Neutrophil (primary cell): ENCODE results near the gene MCFD2.

Source experiments
- H3K27ac ChIP-seq: fragments of 200-600 bp; sonication (generic); 2 replicates; pipeline ENCODE4 v1.5.1; 2016; ENCODE audit warnings: mild to moderate bottlenecking, moderate library complexity
- H3K27me3 ChIP-seq: fragments of 200-600 bp; sonication (generic); 2 replicates; pipeline ENCODE4 v1.6.0; 2016; ENCODE audit warnings: mild to moderate bottlenecking
- H3K36me3 ChIP-seq: fragments of 200-600 bp; sonication (generic); 2 replicates; pipeline ENCODE4 v1.5.1; 2017
- H3K4me1 ChIP-seq, 2 experiments: fragments of 200-600 bp in 1 of 2; sonication (generic) in 1 of 2; 1 replicate in 1 of 2; 2 replicates in 1 of 2; pipeline versions ENCODE4 v1.5.1 to v1.6.1; 2013 to 2016; ENCODE audit warnings: low read depth in 1 of 2, low read length in 1 of 2, mild to moderate bottlenecking in 1 of 2, moderate library complexity in 1 of 2; ENCODE audit not compliant: control insufficient read depth in 1 of 2, insufficient read depth in 1 of 2
- H3K4me3 ChIP-seq, 2 experiments: fragments of 200-600 bp in 1 of 2; sonication (generic) in 1 of 2; 1 replicate in 1 of 2; 2 replicates in 1 of 2; pipeline ENCODE4 v1.5.1; 2013 to 2016; ENCODE audit warnings: low read depth in 1 of 2, low read length in 1 of 2, mild to moderate bottlenecking in 1 of 2, moderate library complexity in 1 of 2
- H3K9me3 ChIP-seq: fragments of 200-600 bp; sonication (generic); 2 replicates; pipeline ENCODE4 v1.5.1; 2016
- CTCF ChIP-seq: fragments of 200-600 bp; sonication (generic); IDR thresholded peaks from 2 replicates; pipeline ENCODE4 v1.5.1; 2016; ENCODE audit warnings: antibody characterized with exemption

The MCFD2 gene

GRCh38 chr2:46952171-46952570 is 36.6 kb upstream of the MCFD2 start:
- no peak for TF ChIP-seq CTCF
- H3K27me3 ChIP-seq = no peaks in the 10 kb centered on the region
- H3K4me1 ChIP-seq = peaks cover 5 to 10% of the 10 kb centered on the region in 2 experiments
- peak overlapping the region; percentile 45 for H3K27ac ChIP-seq
- no peaks in the 10 kb centered on the region for H3K9me3 ChIP-seq
- no peak overlapping the region for H3K4me3 ChIP-seq
- peaks cover 13% of the 10 kb centered on the region for H3K36me3 ChIP-seq

- no peak for TF ChIP-seq CTCF
- H3K36me3 ChIP-seq = peaks cover 6% of the 10 kb centered on the region
- H3K4me1 ChIP-seq = peaks cover 5 to 10% of the 10 kb centered on the region in 2 experiments
- no peaks in the 10 kb centered on the region for H3K27me3 ChIP-seq
- no peaks in the 10 kb centered on the region for H3K9me3 ChIP-seq
- H3K4me3 ChIP-seq = no peak overlapping the region
- H3K27ac ChIP-seq = peak overlapping the region; percentile 45
Observed at GRCh38 chr2:46951290-46952064, 35.9 kb upstream of the MCFD2 start.

GRCh38 chr2:46950314-46950713 is 34.7 kb upstream of the MCFD2 start:
- no peak overlapping the region for H3K27ac ChIP-seq
- H3K4me1 ChIP-seq = peaks cover 5 to 10% of the 10 kb centered on the region in 2 experiments
- no peaks in the 10 kb centered on the region for H3K9me3 ChIP-seq
- no peak for TF ChIP-seq CTCF
- no peak overlapping the region for H3K4me3 ChIP-seq
- no peaks in the 10 kb centered on the region for H3K27me3 ChIP-seq
- peaks cover 6% of the 10 kb centered on the region for H3K36me3 ChIP-seq

- Histone ChIP-seq H3K27me3 (no peaks in the 10 kb centered on the region), H3K9me3 (no peaks in the 10 kb centered on the region), H3K27ac (no peak overlapping the region), H3K36me3 (no peaks in the 10 kb centered on the region), H3K4me3 (no peak overlapping the region), H3K4me1 (peaks cover 12% of the 10 kb centered on the region in 2 experiments)
- TF ChIP-seq CTCF = no peak
Observed at GRCh38 chr2:46947841-46948240, 32.2 kb upstream of the MCFD2 start.

DNA sequence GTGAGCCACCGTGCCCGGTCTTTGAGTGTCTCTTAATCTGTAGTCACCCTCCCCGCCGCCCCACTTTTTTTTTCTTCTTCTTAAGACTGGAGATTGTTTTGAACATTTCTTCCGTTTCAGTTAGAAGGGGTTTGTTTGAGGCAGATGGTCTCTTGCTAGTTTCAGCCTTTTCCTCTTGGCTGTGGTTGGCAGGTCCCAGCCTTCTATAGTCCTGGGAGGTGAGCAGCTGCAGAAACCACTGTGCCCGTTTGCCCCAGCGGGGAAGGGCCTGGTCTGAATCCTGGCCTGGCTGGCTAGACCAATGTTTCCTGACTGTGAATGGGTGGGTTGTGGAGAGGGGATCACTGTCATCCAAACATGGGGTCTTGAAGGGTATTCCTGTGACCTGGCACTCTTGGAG is 30.1 kb upstream of the MCFD2 start:
- H3K4me1 ChIP-seq = peaks cover 13 to 21% of the 10 kb centered on the region in 2 experiments
- no peaks in the 10 kb centered on the region for H3K27me3 ChIP-seq
- H3K9me3 ChIP-seq = no peaks in the 10 kb centered on the region
- H3K36me3 ChIP-seq = no peaks in the 10 kb centered on the region
- H3K27ac ChIP-seq = no peak overlapping the region
- TF ChIP-seq CTCF = no peak
- H3K4me3 ChIP-seq = no peak overlapping the region
